Esophagus muscularis mucosa (tissue), 4 donors: Measurements from ENCODE around the gene HGS.

Experiments used
- EP300 ChIP-seq: sonication (generic); formaldehyde crosslinking; IDR thresholded peaks from one replicate; pipeline ENCODE4 v1.6.1; 2017; ENCODE audit warnings: antibody characterized with exemption
- POLR2A ChIP-seq: fragments of 450-650 bp; IDR thresholded peaks from one replicate; pipeline ENCODE4 v1.6.1; 2017; ENCODE audit warnings: antibody characterized with exemption, moderate library complexity, mild to moderate bottlenecking, low read depth
- POLR2AphosphoS5 ChIP-seq, 2 donors: sonication (generic); formaldehyde crosslinking; IDR thresholded peaks; one replicate each; pipeline ENCODE4 v1.6.1; 2017; ENCODE audit warnings: antibody characterized with exemption in 2 of 2
- TF ChIP-seq, protein P1 (sequence below), 3 experiments: fragments of 200-600 bp in 2 of 3; fragments of 450-650 bp in 1 of 3; sonication (generic) in 2 of 3; IDR thresholded peaks; one replicate each; pipeline ENCODE4 v1.5.1; 2017 to 2019; ENCODE audit warnings: antibody characterized with exemption in 3 of 3, mild to moderate bottlenecking in 2 of 3, moderate library complexity in 1 of 3

DNA sequence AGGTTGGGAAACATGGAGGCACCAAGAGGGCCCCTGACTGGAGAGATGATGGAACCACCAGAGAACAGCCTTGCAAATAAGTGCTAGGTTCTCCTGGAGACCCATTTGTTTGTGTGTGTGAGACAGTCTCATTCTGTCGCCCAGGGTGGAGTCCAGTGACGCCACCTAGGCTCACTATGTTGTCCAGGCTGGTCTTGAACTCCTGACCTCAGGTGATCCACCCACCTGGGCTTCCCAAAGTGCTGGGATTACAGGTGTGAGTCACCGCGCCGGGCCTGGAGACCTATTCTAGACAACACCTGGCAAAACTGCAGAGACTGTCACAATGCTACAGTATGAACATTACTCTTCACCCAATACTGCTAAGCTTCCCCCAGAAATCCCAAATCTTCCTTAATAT, 48.4 kb upstream of the HGS start:
- no peak for TF ChIP-seq POLR2A
- TF ChIP-seq, protein P1, sequence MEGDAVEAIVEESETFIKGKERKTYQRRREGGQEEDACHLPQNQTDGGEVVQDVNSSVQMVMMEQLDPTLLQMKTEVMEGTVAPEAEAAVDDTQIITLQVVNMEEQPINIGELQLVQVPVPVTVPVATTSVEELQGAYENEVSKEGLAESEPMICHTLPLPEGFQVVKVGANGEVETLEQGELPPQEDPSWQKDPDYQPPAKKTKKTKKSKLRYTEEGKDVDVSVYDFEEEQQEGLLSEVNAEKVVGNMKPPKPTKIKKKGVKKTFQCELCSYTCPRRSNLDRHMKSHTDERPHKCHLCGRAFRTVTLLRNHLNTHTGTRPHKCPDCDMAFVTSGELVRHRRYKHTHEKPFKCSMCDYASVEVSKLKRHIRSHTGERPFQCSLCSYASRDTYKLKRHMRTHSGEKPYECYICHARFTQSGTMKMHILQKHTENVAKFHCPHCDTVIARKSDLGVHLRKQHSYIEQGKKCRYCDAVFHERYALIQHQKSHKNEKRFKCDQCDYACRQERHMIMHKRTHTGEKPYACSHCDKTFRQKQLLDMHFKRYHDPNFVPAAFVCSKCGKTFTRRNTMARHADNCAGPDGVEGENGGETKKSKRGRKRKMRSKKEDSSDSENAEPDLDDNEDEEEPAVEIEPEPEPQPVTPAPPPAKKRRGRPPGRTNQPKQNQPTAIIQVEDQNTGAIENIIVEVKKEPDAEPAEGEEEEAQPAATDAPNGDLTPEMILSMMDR (IDR thresholded peaks at IDR 0.05): no peak
- TF ChIP-seq POLR2AphosphoS5 (IDR thresholded peaks at IDR 0.05): no peak
- TF ChIP-seq EP300: no peak
